ENCODE data around the gene BACE1.

- TF ChIP-seq CTCF (IDR thresholded peaks at IDR 0.05) (no peak), POLR2A (IDR thresholded peaks at IDR 0.05) (no peak)
Measured at GRCh38 chr11:117299351-117300282, 16.4 kb downstream of the BACE1 start.

All from uterus (tissue), 2 donors.